ENCODE results near the gene IYD.
"Not testable (repeated sequence)": the region's sequence is repeated elsewhere in the genome, so short reads cannot be mapped to it uniquely, and the experiment has no call there.

IYD gene

GRCh38 chr6:150430815-150431214 is 62.0 kb downstream of the IYD start:
- DNase-seq (ENCODE audit: low read depth in 1 of 2, low spot score in 1 of 2): no peak

- DNase-seq (ENCODE audit: low read depth in 1 of 2, low spot score in 1 of 2): no peak
Measured at GRCh38 chr6:150435360-150435759, 66.5 kb downstream of the IYD start.

- no peak for DNase-seq (ENCODE audit: low read depth in 1 of 2, low spot score in 1 of 2)
Measured at GRCh38 chr6:150435832-150436231, 67.0 kb downstream of the IYD start.

- no peak for DNase-seq (ENCODE audit: low read depth in 1 of 2, low spot score in 1 of 2)
Measured at GRCh38 chr6:150439373-150439772, 70.6 kb downstream of the IYD start.

GRCh38 chr6:150443621-150444020 is 74.8 kb downstream of the IYD start:
- DNase-seq (ENCODE audit: low read depth in 1 of 2, low spot score in 1 of 2): no peak

- no peak for DNase-seq (ENCODE audit: low read depth in 1 of 2, low spot score in 1 of 2)
Measured at GRCh38 chr6:150444308-150444707, 75.5 kb downstream of the IYD start.

GRCh38 chr6:150445486-150445885 is 76.7 kb downstream of the IYD start:
- no peak for DNase-seq (ENCODE audit: low read depth in 1 of 2, low spot score in 1 of 2)

GRCh38 chr6:150448221-150448620 is 79.4 kb downstream of the IYD start:
- no peak for DNase-seq (ENCODE audit: low read depth in 1 of 2, low spot score in 1 of 2)

- DNase-seq (ENCODE audit: low read depth in 1 of 2, low spot score in 1 of 2): not testable (repeated sequence)
Measured at GRCh38 chr6:150449055-150449454, 80.2 kb downstream of the IYD start.

- DNase-seq (ENCODE audit: low read depth in 1 of 2, low spot score in 1 of 2): no peak
Measured at GRCh38 chr6:150450918-150451317, 82.1 kb downstream of the IYD start.

- DNase-seq (ENCODE audit: low read depth in 1 of 2, low spot score in 1 of 2): no peak
Measured at GRCh38 chr6:150451807-150452427, 83.1 kb downstream of the IYD start.

GRCh38 chr6:150452428-150453243 is 83.8 kb downstream of the IYD start:
- DNase-seq (ENCODE audit: low read depth in 1 of 2, low spot score in 1 of 2): no peak

GRCh38 chr6:150453357-150453756 is 84.5 kb downstream of the IYD start:
- DNase-seq (ENCODE audit: low read depth in 1 of 2, low spot score in 1 of 2): no peak
